HuH-7 (cell line): ENCODE results near the gene MGLL.
"Not testable (repeated sequence)": the region's sequence is repeated elsewhere in the genome, so short reads cannot be mapped to it uniquely, and the experiment has no call there.

Experiments
- DNase-seq: peaks from one replicate; pipeline ENCODE4 v3.0.0; 2011; ENCODE audit warnings: low spot score

The MGLL gene

GRCh38 chr3:127688416-127689265, 133.7 kb downstream of the MGLL start:
- no peak for DNase-seq

GRCh38 chr3:127688022-127688415, 134.3 kb downstream of the MGLL start:
- DNase-seq = no peak

DNA sequence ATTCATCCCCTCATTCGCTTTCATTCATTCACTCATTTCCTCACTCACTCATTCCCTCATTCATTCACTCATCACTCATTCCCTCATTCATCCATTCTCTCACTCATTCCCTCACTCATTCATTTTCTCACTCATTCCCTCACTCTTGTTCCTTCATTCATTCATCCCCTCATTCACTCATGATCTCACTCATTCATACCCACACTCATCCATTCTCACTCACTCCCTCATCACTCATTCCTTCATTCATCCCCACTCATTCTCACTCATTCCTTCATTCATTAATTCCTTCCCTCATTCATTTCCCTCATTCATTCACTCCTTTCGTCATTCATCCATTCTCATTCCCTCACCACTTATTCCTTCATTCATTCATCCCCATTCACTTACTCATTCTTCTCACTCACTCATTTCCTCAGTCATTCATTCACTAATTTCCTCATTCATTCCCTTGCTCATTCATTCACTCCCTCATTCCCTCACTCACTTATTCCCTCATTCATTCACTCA, 135.0 kb downstream of the MGLL start:
- no peak for DNase-seq

GRCh38 chr3:127686512-127686894, 135.8 kb downstream of the MGLL start:
- no peak for DNase-seq

- no peak for DNase-seq
Observed at GRCh38 chr3:127685708-127686511, 136.4 kb downstream of the MGLL start.

- no peak for DNase-seq
Observed at GRCh38 chr3:127684871-127685707, 137.2 kb downstream of the MGLL start.

DNA sequence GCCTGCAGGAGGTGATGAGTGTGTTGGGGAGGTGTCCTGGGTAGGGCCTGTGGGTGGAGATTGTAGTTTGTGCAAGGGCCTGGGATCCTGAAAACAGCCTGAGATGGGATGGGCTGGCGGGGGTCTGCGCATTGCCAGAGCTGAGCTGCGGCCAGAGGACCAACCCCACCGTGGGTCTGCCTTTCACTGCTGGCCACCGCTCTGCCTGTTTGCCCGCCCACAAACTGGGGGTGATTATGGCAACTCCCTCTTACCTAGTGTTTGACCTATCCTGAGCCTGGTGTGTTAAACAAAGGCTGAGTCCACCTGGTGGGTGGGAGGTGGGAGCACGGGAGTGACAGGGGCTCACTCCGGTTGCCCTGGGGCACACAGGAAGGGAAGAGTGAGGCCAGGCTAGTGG, 139.8 kb downstream of the MGLL start:
- DNase-seq = no peak

DNA sequence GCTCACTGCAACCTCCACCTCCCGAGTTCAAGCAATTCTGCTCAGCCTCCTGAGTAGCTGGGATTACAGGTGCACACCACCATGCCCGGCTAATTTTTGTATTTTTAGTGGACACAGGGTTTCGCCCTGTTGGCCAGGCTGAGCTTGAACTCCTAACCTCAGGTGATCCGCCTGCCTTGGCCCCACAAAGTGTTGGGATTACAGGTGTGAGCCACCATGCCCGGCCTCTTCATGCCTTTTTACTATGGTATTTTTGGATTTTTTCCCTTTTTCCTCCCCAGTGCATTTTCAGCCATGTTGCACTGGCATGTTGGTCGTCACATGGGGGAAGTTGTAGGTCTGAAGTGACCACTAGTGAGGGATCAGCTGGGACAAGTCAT, 140.2 kb downstream of the MGLL start:
- DNase-seq = not testable (repeated sequence)

DNA sequence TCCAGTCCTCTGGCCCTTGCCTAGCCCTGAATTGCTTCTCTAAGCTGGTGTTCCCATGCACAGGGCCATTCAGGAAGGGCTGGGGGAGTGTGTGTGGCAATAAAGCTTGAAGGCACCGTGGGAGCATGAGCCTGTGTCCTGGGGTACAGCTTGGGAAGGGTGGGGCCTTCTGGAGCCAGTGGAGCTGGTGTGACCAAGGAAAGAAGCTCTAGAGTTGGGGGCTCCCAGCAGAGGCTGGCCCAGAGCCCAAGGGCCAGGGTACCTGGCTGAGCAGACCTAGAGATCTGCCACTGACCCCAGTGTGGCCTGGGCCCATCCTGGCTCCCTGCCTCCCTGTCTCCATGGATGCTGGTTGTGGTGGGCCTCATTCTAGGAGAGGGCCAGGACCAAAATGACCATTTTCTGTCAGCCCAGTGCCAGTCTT, 141.5 kb downstream of the MGLL start:
- DNase-seq = no peak

- DNase-seq = no peak
Observed at GRCh38 chr3:127680146-127680661, 142.1 kb downstream of the MGLL start.

GRCh38 chr3:127679534-127680145, 142.7 kb downstream of the MGLL start:
- no peak for DNase-seq

- DNase-seq = no peak
Observed at GRCh38 chr3:127678611-127679533, 143.4 kb downstream of the MGLL start.

DNA sequence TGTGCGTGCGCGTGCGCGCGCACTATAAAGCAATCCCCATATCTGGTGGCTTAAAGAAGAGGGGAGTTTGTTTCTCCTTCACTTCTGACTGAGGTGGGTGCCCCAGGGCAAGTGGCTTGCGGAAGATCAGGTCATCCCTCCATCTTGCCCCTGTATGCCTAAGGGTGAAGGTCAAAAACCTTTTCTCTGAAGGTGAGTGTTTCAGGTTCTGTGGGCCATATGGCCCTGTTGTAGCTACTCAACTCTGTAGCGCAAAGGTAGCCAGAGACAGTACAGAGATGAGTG, 144.1 kb downstream of the MGLL start:
- no peak for DNase-seq

DNA sequence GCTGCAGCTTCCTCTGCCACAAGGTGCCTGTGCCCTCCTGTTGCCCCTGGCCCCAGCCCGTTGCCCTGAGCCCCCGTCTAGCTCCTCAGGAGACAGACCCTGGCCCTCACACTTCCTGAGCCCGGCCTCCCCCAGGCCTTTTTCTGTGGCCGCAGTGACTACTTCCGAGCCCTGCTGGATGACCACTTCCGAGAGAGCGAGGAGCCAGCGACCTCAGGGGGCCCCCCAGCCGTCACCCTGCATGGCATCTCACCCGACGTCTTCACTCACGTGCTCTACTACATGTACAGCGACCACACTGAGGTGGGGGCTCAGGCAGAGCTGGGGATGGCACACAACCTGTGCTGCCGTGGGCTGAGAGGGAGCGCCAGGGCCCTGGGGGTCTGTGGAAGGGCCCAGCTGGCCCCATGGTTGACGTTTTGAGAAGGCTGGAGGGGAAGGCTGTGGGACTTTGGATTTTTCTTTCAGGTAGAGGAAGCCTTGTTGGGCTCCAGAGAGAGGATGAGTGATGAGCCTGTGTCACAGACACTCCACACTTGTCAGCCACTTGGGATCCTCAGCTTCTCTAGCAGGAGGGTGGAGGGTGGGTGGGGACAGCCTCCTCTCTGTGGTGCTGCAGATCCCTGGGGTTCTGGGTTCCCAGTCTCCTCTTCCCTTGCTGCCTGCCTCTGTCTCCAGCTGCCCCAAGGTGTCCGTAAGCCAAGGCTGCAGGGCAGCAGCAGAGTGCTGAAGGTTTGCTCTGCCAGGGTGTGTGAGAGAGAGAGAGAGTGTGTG, 144.6 kb downstream of the MGLL start:
- no peak for DNase-seq

GRCh38 chr3:127676921-127677351, 145.4 kb downstream of the MGLL start:
- no peak for DNase-seq

- DNase-seq = no peak
Observed at GRCh38 chr3:127676456-127676855, 145.9 kb downstream of the MGLL start.

DNA sequence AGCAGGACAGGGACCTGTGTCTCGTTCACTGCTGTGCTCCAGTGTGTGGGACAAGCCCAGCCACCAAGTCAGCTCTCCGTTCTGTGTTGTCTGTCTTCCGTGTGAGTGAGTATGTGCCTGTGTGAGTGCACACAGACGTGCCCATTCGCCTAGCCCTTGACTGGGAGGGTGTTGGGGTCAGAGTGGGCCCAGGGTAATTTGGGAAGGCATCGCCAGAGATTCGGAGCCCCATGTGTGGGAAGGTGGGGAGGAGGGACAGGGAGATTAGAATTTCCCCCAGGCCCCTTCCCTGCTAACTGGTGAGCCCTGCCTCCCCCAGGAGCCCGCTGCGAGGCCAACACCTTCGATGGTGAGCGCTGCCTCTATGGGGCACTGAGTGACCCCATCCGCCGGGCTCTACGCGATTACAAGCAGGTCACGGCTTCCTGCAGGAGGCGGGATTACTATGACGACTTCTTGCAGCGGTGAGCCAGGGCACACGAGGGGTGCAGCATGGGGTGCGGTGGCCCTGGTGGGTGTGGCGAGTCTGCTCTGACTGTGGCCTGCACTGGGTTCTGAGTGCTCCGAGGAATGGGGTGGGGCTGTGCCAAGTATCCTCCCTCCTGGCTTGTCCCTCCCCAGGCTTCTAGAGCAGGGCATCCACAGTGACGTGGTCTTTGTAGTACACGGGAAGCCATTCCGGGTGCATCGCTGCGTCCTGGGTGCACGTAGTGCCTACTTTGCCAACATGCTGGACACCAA, 146.5 kb downstream of the MGLL start:
- no peak for DNase-seq

DNA sequence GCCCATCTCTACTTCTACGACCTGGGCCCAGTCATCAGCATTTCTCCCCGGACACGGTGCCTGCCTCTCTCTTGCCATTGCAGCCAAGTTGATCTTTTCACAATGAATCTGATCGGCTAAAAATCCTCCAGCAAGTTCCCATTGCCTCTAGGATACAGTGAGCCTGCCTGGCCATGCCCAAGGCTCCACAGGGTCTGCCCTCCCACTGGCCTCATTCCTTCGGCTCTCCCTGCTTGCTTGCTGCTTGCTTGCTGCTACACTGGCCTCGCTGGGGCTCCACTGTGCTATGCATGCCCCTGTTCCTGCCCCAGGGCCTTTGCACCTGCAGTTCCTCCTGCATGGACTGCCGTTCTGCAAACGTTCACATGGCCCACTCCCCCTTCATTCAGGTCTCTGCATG, 147.5 kb downstream of the MGLL start:
- no peak for DNase-seq

- DNase-seq = no peak
Observed at GRCh38 chr3:127674101-127674721, 148.1 kb downstream of the MGLL start.
